A673 (cell line): ENCODE results near the gene CEP89.

Experiments
- CTCF ChIP-seq: fragments of 300-800, 200-600 bp; sonication (generic); conservative IDR thresholded peaks from 2 replicates; pipeline ENCODE4 v1.5.1; 2017; ENCODE audit warnings: low read depth, mild to moderate bottlenecking, antibody characterized with exemption, low read length, moderate library complexity, mixed read lengths
- EZH2 ChIP-seq: fragments of 200-600 bp; sonication (generic); IDR thresholded peaks from 2 replicates; pipeline ENCODE4 v1.6.1; 2017; ENCODE audit warnings: borderline replicate concordance, low read depth, mild to moderate bottlenecking, mixed read lengths, antibody characterized with exemption, low read length; ENCODE audit not compliant: poor library complexity, severe bottlenecking

DNA sequence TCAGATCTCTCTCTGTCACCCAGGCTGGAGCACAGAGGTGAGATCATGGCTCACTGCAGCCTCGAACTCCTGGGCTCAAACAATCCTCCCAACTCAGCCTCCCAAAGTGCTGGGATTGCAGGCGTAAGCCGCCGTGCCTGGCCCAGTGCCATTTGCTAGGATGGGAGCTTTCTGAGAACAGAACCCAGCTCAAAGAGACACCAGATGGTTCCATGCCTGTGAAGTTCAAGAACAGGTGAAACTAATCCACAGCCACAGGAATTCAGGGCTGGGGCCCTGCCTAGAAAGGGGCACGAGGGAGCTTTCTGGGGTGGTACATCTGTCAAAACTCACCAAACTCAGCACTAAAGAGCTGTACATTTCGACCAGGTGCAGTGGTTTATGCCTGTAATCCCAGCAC lies 106.4 kb downstream of the CEP89 start:
- no peak for TF ChIP-seq CTCF
- no peak for TF ChIP-seq EZH2
